GM12878 (cell line): ENCODE results near the gene PAM16. TPM values are rescaled to one million over a fixed set of nuclear protein-coding genes. Genes with fewer than 3 reads are reported as not detected.

Experiments used
- BMI1 ChIP-seq: fragments of 450-650 bp; IDR thresholded peaks from 2 replicates; pipeline ENCODE4 v1.6.1; 2016; ENCODE audit warnings: mild to moderate bottlenecking, moderate library complexity, borderline replicate concordance
- CBX5 ChIP-seq: sonication (generic); IDR thresholded peaks from 2 replicates; pipeline ENCODE4 v1.6.1; 2016; ENCODE audit warnings: low read depth, moderate library complexity, mild to moderate bottlenecking, inconsistent platforms
- CEBPB ChIP-seq, 2 experiments: fragments of 150-350 bp in 1 of 2; IDR thresholded peaks; 2 replicates each; pipeline ENCODE4 v1.6.1; 2012 to 2014; ENCODE audit warnings: low read depth in 2 of 2, low read length in 2 of 2, borderline replicate concordance in 1 of 2, inconsistent platforms in 1 of 2
- CHD1 ChIP-seq: IDR thresholded peaks from 2 replicates; pipeline ENCODE4 v1.6.1; 2012; ENCODE audit warnings: low read depth, low read length, improper control_type of control experiment
- EP300 ChIP-seq, 2 experiments: fragments of 150-350 bp in 1 of 2; IDR thresholded peaks; 2 replicates each; pipeline ENCODE4 v1.6.1; 2011 to 2012; ENCODE audit warnings: low read depth in 2 of 2, low read length in 2 of 2, borderline replicate concordance in 1 of 2, improper control_type of control experiment in 1 of 2, inconsistent platforms in 1 of 2; ENCODE audit not compliant: control insufficient read depth in 1 of 2
- ETV6 ChIP-seq, 2 experiments: fragments of 450-650 bp in 1 of 2; IDR thresholded peaks in 1 of 2; conservative IDR thresholded peaks in 1 of 2; 2 replicates each; pipeline ENCODE4 v1.6.1; 2014; ENCODE audit warnings: antibody characterized with exemption in 1 of 2, borderline replicate concordance in 1 of 2, low read depth in 1 of 2, mild to moderate bottlenecking in 1 of 2, moderate library complexity in 1 of 2
- EZH2 ChIP-seq: IDR thresholded peaks from 2 replicates; pipeline ENCODE4 v1.6.1; 2012; ENCODE audit warnings: low read depth, mild to moderate bottlenecking, control low read depth, inconsistent platforms, low read length, borderline replicate concordance; ENCODE audit not compliant: control insufficient read depth
- HCFC1 ChIP-seq: fragments of 150-350 bp; IDR thresholded peaks from 2 replicates; pipeline ENCODE4 v1.6.1; 2014; ENCODE audit warnings: low read length
- HDAC2 ChIP-seq: fragments of 200-600 bp; sonication (generic); IDR thresholded peaks from 2 replicates; pipeline ENCODE4 v1.6.1; 2017
- MYC ChIP-seq: IDR thresholded peaks from 2 replicates; pipeline ENCODE4 v1.6.1; 2011; ENCODE audit warnings: mild to moderate bottlenecking, low read length, moderate library complexity, inconsistent platforms; ENCODE audit not compliant: insufficient read depth, insufficient replicate concordance, insufficient read length, severe bottlenecking
- NBN ChIP-seq: fragments of 450-650 bp; IDR thresholded peaks from 2 replicates; pipeline ENCODE4 v1.6.1; 2016
- NFYB ChIP-seq: IDR thresholded peaks from 2 replicates; pipeline ENCODE4 v1.6.1; 2011; ENCODE audit warnings: low read depth, mild to moderate bottlenecking, low read length, improper control_type of control experiment, moderate library complexity; ENCODE audit not compliant: insufficient read depth
- NR2C2 ChIP-seq: IDR thresholded peaks from 2 replicates; pipeline ENCODE4 v1.6.1; 2011; ENCODE audit warnings: borderline replicate concordance, low read depth; ENCODE audit not compliant: control insufficient read depth, insufficient read length
- RB1 ChIP-seq: fragments of 450-650 bp; formaldehyde crosslinking; IDR thresholded peaks from 2 replicates; pipeline ENCODE4 v1.6.1; 2017; ENCODE audit warnings: mild to moderate bottlenecking, borderline replicate concordance
- REST ChIP-seq: IDR thresholded peaks from 2 replicates; pipeline ENCODE4 v1.6.1; 2012; ENCODE audit warnings: mild to moderate bottlenecking, low read depth, low read length
- RUNX3 ChIP-seq: IDR thresholded peaks from 2 replicates; pipeline ENCODE4 v1.6.1; 2012; ENCODE audit warnings: low read length, inconsistent platforms
- STAT3 ChIP-seq: IDR thresholded peaks from 2 replicates; pipeline ENCODE4 v1.6.1; 2011; ENCODE audit warnings: low read depth, low read length, improper control_type of control experiment
- TARDBP ChIP-seq: IDR thresholded peaks from 2 replicates; pipeline ENCODE4 v1.6.1; 2016; ENCODE audit warnings: borderline replicate concordance
- TCF12 ChIP-seq: IDR thresholded peaks from 2 replicates; pipeline ENCODE4 v1.6.1; 2011; ENCODE audit warnings: low read depth, mild to moderate bottlenecking, low read length
- TCF3 ChIP-seq: IDR thresholded peaks from 2 replicates; pipeline ENCODE4 v1.6.1; 2012; ENCODE audit warnings: low read depth, mild to moderate bottlenecking, low read length, borderline replicate concordance; ENCODE audit not compliant: insufficient read depth
- ZNF207 ChIP-seq: fragments of 450-650 bp; IDR thresholded peaks from 2 replicates; pipeline ENCODE4 v1.6.1; 2014; ENCODE audit warnings: antibody characterized with exemption, mild to moderate bottlenecking, borderline replicate concordance
- ZZZ3 ChIP-seq: IDR thresholded peaks from 2 replicates; pipeline ENCODE4 v1.6.1; 2011; ENCODE audit warnings: low read depth; ENCODE audit not compliant: control insufficient read depth, insufficient read length
- polyA plus RNA-seq, 11 experiments: library from polyadenylated mRNA; depleted of rRNA in 4 of 11; unstranded in 6 of 11; stranded (reverse) in 5 of 11; fragments of >200 nt; fragmentation: Nextera tagmentation in 4 of 11; fragmentation: Illumina TruSeq in 1 of 11; extraction: Ambion mirVana in 4 of 11; extraction: Trizol in 1 of 11; gene quantifications; 1 replicate in 1 of 11; 2 replicates in 10 of 11; pipeline versions ENCODE4 v1.2.1 to v1.2.3, GENCODE V29; 2011 to 2016; ENCODE audit warnings: inconsistent platforms in 2 of 11, missing spikeins in 2 of 11, low read depth in 1 of 11
- total RNA-seq, 4 experiments: library from RNA; depleted of rRNA in 3 of 4; stranded (reverse); fragments of >200 nt in 3 of 4; fragmentation: Illumina TruSeq in 1 of 4; extraction: Trizol in 1 of 4; gene quantifications; 2 replicates each; pipeline versions ENCODE4 v1.2.1 to v1.2.3, GENCODE V29; 2013 to 2021
- TF ChIP-seq, protein P1 (sequence below): fragments of 450-650 bp; IDR thresholded peaks from 2 replicates; pipeline ENCODE4 v1.6.1; 2017; ENCODE audit warnings: borderline replicate concordance
- TF ChIP-seq, protein P2 (sequence below): IDR thresholded peaks from 2 replicates; pipeline ENCODE4 v1.6.1; 2011; ENCODE audit warnings: mild to moderate bottlenecking, low read depth, low read length, moderate library complexity; ENCODE audit not compliant: insufficient replicate concordance

PAM16 gene
- total and polyA plus RNA-seq, 10 of the 15 experiments (the other 5 are each of a cell fraction or from before 2014, with no cell fraction given): 18.5 to 94.3 (median 51.5) TPM

GRCh38 chr16:4313563-4314531 is 37.3 kb downstream of the PAM16 start (continued):
- TF ChIP-seq ETV6 (conservative IDR thresholded peaks at IDR 0.05 in 1 of 2, IDR thresholded peaks at IDR 0.05 in 1 of 2; ENCODE audit: borderline replicate concordance in 1 of 2, low read depth in 1 of 2) (no peak), MYC (no peak), EZH2 (no peak), STAT3 (no peak), CHD1 (no peak), HDAC2 (no peak), NBN (no peak), HCFC1 (no peak), ZZZ3 (no peak), NFYB (no peak), ZNF207 (no peak), REST (no peak), RB1 (no peak), RUNX3 (no peak), TARDBP (no peak), TCF3 (no peak), EP300 (IDR thresholded peaks at IDR 0.05; ENCODE audit: borderline replicate concordance in 1 of 2, control insufficient read depth in 1 of 2, low read depth in 2 of 2, low read length in 2 of 2) (no peak), CBX5 (no peak), NR2C2 (no peak), BMI1 (peak; percentile 84), TCF12 (no peak), CEBPB (IDR thresholded peaks at IDR 0.05; ENCODE audit: borderline replicate concordance in 1 of 2, low read depth in 2 of 2, low read length in 2 of 2) (no peak)
- TF ChIP-seq, protein P1, sequence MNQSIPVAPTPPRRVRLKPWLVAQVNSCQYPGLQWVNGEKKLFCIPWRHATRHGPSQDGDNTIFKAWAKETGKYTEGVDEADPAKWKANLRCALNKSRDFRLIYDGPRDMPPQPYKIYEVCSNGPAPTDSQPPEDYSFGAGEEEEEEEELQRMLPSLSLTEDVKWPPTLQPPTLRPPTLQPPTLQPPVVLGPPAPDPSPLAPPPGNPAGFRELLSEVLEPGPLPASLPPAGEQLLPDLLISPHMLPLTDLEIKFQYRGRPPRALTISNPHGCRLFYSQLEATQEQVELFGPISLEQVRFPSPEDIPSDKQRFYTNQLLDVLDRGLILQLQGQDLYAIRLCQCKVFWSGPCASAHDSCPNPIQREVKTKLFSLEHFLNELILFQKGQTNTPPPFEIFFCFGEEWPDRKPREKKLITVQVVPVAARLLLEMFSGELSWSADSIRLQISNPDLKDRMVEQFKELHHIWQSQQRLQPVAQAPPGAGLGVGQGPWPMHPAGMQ: no peak
- TF ChIP-seq, protein P2, sequence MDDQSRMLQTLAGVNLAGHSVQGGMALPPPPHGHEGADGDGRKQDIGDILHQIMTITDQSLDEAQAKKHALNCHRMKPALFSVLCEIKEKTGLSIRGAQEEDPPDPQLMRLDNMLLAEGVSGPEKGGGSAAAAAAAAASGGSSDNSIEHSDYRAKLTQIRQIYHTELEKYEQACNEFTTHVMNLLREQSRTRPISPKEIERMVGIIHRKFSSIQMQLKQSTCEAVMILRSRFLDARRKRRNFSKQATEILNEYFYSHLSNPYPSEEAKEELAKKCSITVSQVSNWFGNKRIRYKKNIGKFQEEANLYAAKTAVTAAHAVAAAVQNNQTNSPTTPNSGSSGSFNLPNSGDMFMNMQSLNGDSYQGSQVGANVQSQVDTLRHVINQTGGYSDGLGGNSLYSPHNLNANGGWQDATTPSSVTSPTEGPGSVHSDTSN: no peak
